Renal cortex interstitium (tissue), 11 donors: ENCODE measurements around the gene TBXA2R. TPM values are rescaled to one million over a fixed set of nuclear protein-coding genes. Genes with fewer than 3 reads are reported as not detected.

Experiments used
- DNase-seq, 11 donors: peaks; one replicate each; pipeline ENCODE4 v3.0.0-alpha.2; 2013; ENCODE audit warnings: low read depth in 9 of 11, low spot score in 4 of 11; ENCODE audit errors: extremely low read depth in 1 of 11
- polyA plus RNA-seq, 3 donors: library from polyadenylated mRNA; unstranded; fragments of 120-200 nt; gene quantifications; one replicate each; pipeline ENCODE4 v1.2.1, GENCODE V29; 2013; ENCODE audit not compliant: insufficient read length in 3 of 3

TBXA2R gene
- polyA plus RNA-seq, 3 donors = 2.2 to 4.2 (median 3.5) TPM

DNA sequence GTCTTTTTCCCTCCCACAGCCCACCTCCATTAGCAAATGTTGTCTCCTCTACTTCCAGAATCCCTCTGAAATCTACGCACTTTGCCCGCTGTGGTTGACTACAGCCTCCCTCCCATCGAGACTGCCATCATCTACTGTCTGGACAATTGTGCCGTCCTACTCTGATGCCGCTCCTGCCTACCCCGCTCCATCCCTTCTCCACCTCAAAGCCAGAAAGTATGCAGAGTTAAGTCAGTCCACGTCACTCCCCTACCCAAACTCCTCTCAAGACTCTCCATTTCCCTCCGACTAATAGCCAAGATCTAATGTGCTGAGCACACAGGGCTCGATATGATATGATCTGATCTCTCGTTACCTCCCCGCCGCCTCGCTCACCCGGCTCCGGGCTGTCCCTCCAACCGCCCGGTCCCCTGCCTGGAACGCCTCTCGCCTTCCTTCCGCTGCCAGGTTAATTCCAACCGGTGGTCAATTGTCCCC, 19.4 kb upstream of the TBXA2R start:
- DNase-seq = no peak

DNA sequence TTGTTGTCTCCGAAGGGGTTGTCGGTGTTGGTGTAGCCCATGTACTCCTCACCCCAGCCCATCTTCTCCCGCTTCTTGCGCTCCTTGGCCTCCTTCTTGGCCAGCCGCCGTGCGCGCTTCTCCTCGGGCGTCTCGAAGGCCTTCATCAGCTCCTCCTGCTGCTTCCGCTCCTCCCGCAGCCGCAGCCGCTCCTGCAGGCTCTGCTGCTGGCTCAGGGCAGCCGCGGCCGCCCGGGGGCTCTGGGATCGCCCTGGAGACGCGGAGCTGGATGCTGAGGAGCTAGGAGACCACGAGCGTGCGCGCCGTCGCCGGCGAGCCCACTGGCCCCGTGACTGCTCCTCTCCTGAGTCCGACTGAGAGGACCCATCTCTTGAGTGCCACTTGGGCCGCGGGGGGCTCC, 17.0 kb upstream of the TBXA2R start:
- DNase-seq = no peak

DNA sequence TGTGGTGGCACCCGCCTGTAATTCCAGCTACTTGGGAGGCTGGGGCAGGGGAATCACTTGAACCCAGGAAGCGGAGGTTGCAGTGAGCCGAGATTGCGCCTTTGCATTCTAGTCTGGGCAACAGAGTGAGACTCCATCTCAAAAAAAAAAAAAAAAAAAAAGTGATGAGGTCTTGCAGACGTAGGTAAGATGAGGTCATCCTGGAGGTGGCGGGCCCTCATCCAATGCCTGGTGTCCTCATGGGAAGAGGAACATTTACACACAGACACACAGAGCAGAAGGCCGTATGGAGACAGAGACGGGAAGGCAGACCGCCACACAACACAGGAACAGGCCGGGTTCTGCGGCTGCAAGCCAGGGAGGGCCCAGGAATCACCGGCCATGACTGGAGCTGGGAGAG, 15.5 kb upstream of the TBXA2R start:
- DNase-seq = no peak

DNA sequence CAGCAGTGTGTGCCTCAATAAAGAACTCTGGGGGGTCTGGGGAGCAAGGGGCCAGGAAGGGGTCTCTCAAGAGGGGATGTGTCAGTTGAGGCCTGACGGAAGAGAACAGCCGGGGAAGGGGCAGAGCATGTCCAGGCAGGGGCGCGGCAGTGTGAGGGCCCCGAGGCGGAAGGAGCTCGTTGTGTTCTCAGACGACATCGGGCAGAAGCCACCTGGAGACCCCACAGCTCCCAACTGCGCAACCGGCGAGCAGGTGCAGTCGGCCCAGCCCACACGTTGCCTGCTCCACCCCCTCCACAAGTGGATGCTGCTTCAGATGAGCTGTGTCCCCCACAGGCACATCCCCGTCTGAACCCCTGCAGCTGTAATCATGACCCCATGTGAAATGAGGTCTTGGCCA, 15.0 kb upstream of the TBXA2R start:
- no peak for DNase-seq

DNA sequence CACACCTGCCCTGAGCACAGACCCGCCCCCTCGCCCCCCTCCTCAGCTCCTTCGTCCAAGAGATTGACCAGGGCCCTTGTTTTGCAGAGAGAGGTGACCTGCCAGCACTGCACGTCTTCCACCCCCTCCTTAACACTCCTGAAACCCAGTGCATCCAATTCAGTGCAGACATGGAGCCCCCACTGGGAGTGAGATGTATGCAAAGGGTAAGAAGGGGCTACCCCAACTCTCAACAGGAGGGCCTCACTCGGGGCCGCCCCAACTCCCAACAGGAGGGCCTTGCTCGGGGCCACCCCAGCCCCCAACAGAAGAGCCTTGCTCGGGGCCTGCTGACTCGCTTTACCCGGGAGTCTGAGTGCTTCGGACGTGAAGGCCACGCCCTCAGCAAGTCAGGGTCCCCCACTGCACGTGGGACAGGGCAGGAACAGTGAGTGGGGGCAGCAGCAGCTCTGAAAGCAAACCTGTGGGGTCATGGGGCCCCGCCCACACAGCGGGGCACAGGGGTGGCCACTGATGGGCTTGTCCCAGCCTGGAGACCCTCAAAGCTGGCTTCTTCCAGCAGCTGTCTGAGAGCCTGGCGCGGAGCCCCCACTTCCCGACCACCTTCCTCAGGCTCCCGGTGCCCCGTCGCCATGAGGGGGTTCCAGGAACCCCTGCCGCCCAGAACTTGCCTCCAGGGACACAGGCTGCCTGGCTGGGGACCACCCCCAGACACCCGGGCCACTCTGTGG, 14.3 kb upstream of the TBXA2R start:
- no peak for DNase-seq

DNA sequence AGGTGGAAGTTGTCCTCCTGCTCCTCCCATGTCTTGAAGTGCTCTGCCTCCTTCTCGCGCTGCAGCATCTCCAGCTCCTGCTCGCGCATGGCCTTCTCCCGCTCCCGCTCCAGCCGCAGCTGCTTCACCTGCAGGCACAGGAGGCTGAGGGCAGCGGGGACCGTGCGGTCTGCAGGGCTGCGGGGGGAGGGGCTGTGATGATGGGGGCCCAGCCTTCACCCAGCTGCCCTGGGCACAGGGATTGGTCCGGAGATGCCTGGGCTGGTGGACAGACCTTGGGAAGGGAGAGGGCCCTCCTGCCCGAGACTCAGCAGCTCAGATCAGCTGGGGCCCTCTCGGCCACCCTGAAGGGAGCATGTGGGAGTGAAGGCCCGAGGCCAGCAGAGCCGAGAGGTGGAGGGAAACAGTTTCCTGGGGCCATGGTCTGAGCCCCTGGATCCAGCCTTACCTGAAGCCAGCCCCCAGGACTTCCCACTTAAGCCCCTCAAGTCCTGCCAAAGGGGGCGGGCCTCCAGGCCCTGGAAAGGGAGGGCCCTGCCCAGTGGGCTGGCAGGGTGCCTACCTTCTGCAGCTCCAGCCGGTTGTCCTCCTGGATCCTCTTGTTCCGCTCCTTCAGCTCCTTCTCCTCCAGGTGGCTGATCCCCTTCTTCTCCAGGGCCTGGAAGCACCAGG, 13.6 kb upstream of the TBXA2R start:
- DNase-seq = no peak

DNA sequence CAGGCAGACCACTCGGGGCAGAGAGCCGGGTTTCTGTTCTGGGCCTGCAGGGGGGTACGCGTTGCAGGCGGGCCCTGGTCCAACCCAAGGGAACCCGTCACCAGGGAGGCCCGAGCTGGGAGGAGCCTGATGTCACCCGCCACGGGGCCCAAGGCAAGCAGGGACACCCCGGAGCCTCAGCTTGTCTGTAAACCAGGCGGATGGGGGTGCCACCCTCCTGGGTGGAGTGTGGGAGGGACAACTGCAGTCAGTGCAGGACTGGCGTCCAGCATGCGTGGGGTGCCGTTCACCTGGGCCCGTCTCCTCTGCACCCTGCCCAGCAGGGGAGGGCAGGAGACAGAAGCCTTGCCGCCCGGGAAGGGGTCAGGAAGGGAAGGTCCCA, 12.9 kb upstream of the TBXA2R start:
- no peak for DNase-seq

DNA sequence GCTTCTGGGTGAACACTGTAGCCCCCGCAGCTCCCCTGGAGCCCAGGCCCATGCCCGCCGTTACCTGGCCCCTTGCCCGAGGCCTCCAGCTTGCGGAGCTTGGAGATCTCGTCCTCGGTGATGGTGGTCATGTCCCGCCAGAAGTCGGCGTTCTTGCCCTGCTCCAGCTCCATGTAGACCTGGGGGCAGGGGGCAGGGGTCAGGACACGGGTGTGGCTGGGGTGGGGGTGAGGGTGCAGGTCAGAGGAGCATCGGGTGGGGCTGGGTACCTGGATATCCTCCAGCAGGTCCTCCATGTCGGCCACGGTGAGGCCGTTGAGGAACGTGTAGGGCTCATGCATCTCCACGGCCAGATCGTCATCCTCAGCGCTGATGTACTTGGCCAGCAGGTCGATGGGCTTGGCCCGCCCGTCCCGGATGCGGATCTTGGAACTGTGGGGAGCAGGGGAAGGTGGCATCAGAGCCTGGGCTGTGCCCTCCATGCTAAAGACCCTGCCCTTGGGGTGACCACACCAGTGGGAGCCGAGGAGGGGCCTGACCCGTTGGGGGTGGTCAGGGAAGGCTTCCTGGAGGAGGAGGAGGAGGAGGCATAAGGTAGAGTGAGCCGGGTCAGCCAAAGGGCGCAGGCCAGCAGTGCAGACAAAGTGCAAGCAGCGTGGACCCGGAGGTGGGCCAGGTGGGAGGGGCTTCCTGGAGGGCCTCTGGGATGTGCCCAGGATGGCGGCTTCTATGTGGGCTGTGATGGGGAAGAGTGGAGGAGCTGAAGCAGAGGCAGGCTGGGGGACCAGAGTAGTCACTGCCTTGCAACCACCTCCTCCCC, 12.3 kb upstream of the TBXA2R start:
- no peak for DNase-seq

DNA sequence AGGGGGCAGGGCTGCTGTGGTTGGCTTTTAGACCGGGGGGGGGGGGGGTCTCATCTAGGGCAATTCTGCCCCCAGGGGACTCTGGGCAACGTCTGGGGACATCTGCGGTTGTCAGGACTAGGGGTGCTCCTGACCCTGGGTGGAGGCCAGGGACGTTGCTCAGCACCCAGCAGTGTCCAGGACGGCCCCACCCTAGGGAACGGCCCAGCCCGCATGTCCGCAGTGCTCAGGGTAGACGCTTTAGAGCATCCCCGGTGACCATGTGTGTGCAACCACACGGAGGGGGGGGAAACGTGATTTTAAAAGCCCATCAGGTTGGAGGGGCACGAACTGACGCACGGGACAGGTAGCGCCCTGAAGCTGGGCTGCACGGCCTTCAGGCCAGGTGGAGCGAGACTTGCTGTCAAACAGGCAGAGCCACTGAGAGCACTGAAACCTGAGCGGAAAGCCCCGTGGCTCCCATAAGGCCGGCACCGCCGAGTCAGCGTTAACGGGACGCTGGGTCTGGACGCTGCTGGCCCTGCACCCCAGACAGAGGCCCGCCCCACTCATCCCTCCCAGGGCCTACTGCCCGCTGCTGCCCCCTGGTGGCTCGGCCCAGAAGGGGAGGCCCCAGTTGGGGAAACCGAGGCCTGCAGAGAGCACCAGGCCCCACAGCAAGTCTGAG, 11.6 kb upstream of the TBXA2R start:
- DNase-seq = peak in 1 of 11 donors; percentile 13

DNA sequence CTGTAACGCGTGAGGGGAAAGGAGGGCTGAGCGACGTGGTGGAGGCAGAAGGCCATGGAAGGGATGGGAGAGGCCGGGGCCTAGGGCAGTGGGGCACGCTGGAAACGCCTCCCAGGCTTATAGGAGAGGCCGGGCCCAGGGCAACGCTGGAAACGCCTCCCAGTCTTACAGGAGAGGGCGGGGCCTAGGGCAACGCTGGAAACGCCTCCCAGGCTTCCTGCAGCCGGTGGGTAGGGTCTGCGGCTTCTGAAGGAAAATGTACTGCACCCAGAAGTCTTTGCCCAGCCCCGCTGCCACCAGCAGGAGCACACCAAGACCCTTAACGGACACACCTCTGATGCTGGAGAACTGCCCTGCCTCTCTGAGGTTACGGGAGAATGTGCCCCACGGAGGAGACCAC, 10.8 kb upstream of the TBXA2R start:
- DNase-seq = no peak

DNA sequence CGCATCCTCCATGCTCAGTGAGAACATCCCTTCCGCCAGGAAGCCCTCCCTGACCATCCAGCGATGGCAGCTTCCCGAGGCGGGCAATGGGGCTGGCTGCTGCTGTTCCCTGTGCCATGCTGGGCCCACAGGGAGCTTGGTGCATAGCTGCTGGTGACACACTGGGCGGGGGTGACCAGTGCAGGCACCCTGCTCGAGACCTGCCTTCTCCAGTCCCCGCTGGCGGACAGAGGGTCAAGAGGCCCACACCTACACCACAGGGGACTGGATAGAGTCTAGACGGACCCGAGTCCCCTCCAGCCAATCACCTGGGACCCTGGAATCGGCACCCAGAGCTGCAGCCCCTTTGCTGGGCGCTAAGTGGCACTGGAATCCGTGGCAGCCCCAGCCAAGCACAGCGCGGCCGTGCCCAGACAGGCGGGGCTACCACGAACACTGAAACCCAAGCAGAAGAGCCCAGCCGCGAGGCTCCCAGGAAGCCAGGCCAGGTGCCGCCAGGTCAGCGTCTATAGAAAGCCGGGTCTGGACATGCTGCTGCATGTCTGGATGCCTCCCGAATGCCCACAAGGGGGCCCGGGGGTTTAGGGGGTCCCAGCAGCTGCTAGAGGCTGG, 9.0 kb upstream of the TBXA2R start:
- DNase-seq = no peak

DNA sequence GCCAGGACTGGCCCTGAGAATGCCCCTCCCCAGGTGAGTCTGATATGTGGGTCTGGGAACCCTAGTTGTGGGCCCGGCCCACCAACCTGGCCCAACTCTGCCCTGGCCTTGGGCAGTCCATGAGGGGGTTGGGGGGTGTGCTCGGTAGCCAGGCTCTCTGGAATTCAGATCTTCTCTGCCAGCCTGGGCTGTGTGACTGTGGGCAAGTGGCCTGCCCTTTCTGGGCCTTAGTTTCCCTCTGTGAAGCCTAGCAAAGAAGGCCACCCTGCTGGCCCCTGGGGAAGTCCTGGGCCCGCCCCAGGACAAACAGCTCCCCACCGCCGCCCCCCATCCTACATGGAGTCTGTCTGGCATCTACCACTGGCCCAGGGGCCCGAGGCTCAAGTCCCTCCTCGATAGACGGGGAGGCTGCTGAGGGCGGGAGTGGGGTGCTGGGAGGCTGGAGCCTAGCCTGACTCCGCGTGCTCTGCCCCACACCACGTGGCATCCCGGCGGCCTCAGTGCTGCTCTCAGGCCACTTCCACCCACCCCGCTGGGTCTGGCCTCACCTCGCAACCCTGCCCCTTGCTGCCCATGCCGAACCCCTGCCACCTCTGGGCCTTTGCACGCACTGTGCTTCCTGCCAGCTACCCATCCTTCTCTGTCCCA, 8.3 kb upstream of the TBXA2R start:
- no peak for DNase-seq

DNA sequence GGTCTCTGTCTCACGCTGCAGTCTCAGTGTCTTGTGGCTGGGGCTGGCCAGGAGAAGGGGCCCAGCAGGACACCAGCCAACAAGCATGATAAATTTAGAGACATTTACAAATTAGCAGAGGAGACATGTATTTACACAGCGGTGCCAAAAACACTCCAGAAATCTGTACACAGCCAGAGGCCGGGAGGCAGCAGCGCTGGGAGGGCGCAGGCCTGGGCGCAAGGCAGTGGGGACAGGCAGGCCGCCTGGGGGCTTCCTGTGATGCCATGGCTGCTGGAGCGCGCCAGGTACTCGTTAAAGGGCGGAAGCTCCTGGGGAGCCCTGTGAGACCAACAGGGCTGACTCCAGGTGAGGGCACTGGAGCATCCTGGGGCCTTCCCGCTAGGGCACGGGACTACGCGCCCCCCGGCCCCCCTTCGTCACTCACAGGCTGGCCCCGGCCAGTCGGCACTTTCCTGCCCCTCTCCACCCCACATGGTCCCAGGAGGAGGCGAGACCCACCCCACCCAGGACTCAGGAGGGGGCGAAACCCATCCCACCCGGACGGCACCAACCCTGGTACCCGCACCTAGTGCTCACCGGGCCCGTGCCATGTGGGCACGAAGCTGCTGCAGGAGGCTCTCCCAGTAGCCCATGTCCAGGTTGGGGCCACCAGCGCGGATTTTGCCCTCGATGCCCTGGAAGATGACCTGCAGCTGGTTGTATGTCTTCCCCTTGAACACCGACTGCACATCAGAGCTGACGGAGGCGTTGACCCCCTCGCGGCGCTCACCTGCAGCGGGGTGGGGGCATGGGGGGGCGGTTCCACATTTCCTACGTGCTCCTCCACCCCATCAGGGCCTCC, 7.4 kb upstream of the TBXA2R start:
- no peak for DNase-seq

DNA sequence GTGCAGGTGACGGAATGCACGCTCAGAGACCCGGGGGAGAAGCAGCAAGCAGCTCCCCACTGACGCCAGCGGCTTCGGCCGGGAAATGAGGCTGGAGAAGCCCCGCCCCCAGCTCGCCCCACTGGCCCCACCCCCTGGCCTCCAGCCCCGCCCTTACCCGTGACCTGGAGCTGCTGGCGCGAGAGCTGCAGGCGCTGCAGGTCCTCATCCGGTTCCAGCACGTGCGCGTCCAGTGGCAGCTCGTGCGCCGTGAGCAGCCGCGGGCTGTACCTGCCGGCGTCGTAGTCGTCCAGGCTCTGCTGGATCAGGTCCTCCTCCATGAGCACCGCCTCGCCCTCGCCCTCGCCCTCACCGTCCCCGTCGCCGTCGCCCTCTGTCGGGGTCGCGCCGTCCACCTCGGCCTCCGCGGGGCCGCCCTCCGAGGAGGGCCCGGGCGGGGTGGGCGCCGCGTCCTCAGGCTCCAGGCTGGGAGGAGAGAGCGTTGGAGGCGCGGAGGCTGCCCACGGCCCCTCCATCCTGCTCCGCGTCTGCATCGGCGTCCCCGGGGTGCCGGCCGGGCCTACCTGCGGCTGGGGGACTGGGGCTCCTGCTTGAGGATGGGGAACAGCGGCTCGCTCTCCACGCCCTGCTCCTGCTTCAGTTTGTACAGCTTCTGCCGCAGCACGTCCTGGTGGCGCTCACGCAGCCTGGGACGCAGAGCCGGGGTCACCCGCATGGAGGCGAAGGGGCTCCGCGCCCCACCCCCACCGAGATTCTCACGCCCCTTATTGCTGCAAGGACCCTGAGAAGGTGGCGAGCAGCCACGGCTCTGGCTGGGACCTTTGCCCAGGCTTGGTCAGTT, 6.4 kb upstream of the TBXA2R start:
- no peak for DNase-seq

DNA sequence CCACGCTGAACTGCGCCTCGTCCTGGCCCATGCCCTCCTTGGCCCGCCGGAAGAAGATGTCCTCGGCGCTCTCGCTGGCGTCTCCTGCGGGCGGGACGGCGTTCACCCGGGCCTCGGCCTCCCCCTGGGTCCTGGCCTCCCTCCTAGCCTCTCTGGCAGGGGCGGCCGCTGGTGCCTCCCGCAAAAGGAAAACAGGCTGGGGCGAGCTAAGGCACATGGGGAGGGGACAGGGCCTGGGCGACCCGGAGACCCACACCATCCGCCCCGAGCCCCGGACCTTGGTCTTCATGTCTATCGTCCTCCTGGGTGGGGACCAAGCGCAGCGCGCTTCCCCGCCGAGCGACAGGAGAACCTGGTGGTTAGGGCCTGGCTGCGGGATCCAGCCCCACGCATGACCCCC, 5.7 kb upstream of the TBXA2R start:
- DNase-seq = no peak

DNA sequence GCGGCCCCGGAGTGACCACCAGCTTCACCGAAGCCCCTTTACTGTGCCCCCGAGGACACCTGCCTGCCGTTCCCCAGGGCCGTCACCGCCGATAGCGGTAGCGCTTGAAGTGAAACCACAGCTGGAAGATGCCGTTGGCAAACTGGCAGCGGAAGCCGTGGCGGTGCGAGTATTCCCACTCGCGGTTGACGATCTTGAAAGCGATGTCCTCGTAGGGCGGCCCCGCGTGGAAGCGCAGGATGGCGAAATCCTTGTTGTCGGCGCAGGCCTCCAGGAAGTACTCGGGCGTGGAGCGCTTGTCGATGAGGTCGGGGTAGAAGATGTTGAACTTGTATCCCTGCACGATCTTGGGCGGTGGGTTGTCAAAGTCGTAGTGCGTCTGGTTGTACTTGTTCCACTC, 5.2 kb upstream of the TBXA2R start:
- no peak for DNase-seq
